ENCODE results near the gene SLIT1.

Gene SLIT1

GRCh38 chr10:97040248-97040584 lies 145.5 kb downstream of the SLIT1 start:
- TF ChIP-seq ZBTB7A (IDR thresholded peaks at IDR 0.05; ENCODE audit: low read depth) (no peak), MAX (IDR thresholded peaks at IDR 0.05) (no peak), FOXM1 (IDR thresholded peaks at IDR 0.05; ENCODE audit: borderline replicate concordance, low read depth) (no peak), TEAD4 (IDR thresholded peaks at IDR 0.05) (no peak)

- TF ChIP-seq TAF1 (IDR thresholded peaks at IDR 0.05; ENCODE audit: low read depth), result no peak
Measured at GRCh38 chr10:97039538-97040247, 146.1 kb downstream of the SLIT1 start.

- TF ChIP-seq REST (IDR thresholded peaks at IDR 0.05; ENCODE audit: low read depth), result no peak
- no peak for TF ChIP-seq FOXM1 (IDR thresholded peaks at IDR 0.05; ENCODE audit: borderline replicate concordance, low read depth)
Measured at GRCh38 chr10:97038688-97039087, 147.1 kb downstream of the SLIT1 start.

- TF ChIP-seq TAF1 (IDR thresholded peaks at IDR 0.05; ENCODE audit: low read depth) (no peak), ZBTB7A (IDR thresholded peaks at IDR 0.05; ENCODE audit: low read depth) (0 out of 2 replicates have a peak, but pooled peaks have one; percentile 2), EGR1 (IDR thresholded peaks at IDR 0.05) (0 out of 2 replicates have a peak, but pooled peaks have one; percentile 51), RAD21 (IDR thresholded peaks at IDR 0.05; ENCODE audit: low read depth) (peak; percentile 95), USF1 (IDR thresholded peaks at IDR 0.05) (peak; percentile 94), REST (IDR thresholded peaks at IDR 0.05; ENCODE audit: low read depth) (no peak), TCF12 (IDR thresholded peaks at IDR 0.05; ENCODE audit: low read depth) (peak; percentile 31), YY1 (IDR thresholded peaks at IDR 0.05; ENCODE audit: low read depth) (peak; percentile 34; the same call in 1 of the 2 replicates), CEBPB (IDR thresholded peaks at IDR 0.05) (no peak), TEAD4 (IDR thresholded peaks at IDR 0.05) (peak; percentile 42), EP300 (IDR thresholded peaks at IDR 0.05; ENCODE audit: borderline replicate concordance) (peak; percentile 49; the same call in 1 of the 2 replicates), MAX (IDR thresholded peaks at IDR 0.05) (peak; percentile 72), FOXM1 (IDR thresholded peaks at IDR 0.05; ENCODE audit: borderline replicate concordance, low read depth) (no peak), CREB1 (IDR thresholded peaks at IDR 0.05; ENCODE audit: low read depth) (no peak), NFIC (IDR thresholded peaks at IDR 0.05) (peak; percentile 66)
Measured at GRCh38 chr10:97037365-97038361, 148.1 kb downstream of the SLIT1 start.

GRCh38 chr10:97034958-97035769 lies 150.6 kb downstream of the SLIT1 start:
- TF ChIP-seq REST (IDR thresholded peaks at IDR 0.05; ENCODE audit: low read depth) (no peak), EGR1 (IDR thresholded peaks at IDR 0.05) (no peak), RAD21 (IDR thresholded peaks at IDR 0.05; ENCODE audit: low read depth) (no peak), TEAD4 (IDR thresholded peaks at IDR 0.05) (no peak)
